K562 (cell line): ENCODE data around the gene MED29. TPM values are rescaled to one million over a fixed set of nuclear protein-coding genes. Genes with fewer than 3 reads are reported as not detected.

Source experiments
- ATF2 ChIP-seq: sonication (generic); formaldehyde crosslinking; IDR thresholded peaks from 2 replicates; pipeline ENCODE4 v1.8.1; 2022; ENCODE audit warnings: missing genetic modification reagents
- BRD9 ChIP-seq: fragments of 450-650 bp; IDR thresholded peaks from 2 replicates; pipeline ENCODE4 v1.6.1; 2018; ENCODE audit warnings: low read depth; ENCODE audit not compliant: partially characterized antibody
- GTF2E2 ChIP-seq: fragments of 200-800 bp; sonication (Bioruptor generic); IDR thresholded peaks from 2 replicates; pipeline ENCODE4 v1.6.1; 2016; ENCODE audit warnings: missing genetic modification characterization, missing compliant biosample characterization
- JUND ChIP-seq, 2 experiments: IDR thresholded peaks; 2 replicates in 1 of 2; 3 replicates in 1 of 2; pipeline ENCODE4 v1.6.1; 2011; ENCODE audit warnings: borderline replicate concordance in 2 of 2, low read depth in 2 of 2, low read length in 2 of 2, improper control_type of control experiment in 1 of 2, missing biosample characterization in 1 of 2, missing genetic modification characterization in 1 of 2, missing genetic modification reagents in 1 of 2
- NBN ChIP-seq: fragments of 450-650 bp; IDR thresholded peaks from 2 replicates; pipeline ENCODE4 v1.6.1; 2016; ENCODE audit warnings: low read depth, mild to moderate bottlenecking
- PCBP1 ChIP-seq: fragments of 200-400 bp; formaldehyde crosslinking; IDR thresholded peaks from 2 replicates; pipeline ENCODE4 v1.6.1; 2018; ENCODE audit warnings: mild to moderate bottlenecking, low read depth, low read length; ENCODE audit not compliant: poor library complexity, severe bottlenecking
- PRPF4 ChIP-seq: fragments of 200-400 bp; formaldehyde crosslinking; IDR thresholded peaks from one replicate; pipeline ENCODE4 v1.6.1; 2017; ENCODE audit warnings: low read length, low read depth, mild to moderate bottlenecking; ENCODE audit not compliant: insufficient read depth, poor library complexity, severe bottlenecking
- RHOXF2B ChIP-seq: fragments of 250-450 bp; sonication (Bioruptor Pico); conservative IDR thresholded peaks from 2 replicates; pipeline ENCODE4 v1.5.1; 2021
- SAFB ChIP-seq: fragments of 200-400 bp; formaldehyde crosslinking; IDR thresholded peaks from 2 replicates; pipeline ENCODE4 v1.6.1; 2017; ENCODE audit warnings: low read depth, low read length, borderline replicate concordance
- SMARCA4 ChIP-seq: fragments of 450-650 bp; IDR thresholded peaks from 2 replicates; pipeline ENCODE4 v1.6.1; 2016
- SNIP1 ChIP-seq: fragments of 450-650 bp; IDR thresholded peaks from 2 replicates; pipeline ENCODE4 v1.7.1; 2017; ENCODE audit warnings: low read depth, mild to moderate bottlenecking
- TAL1 ChIP-seq: fragments of 450-650 bp; IDR thresholded peaks from 2 replicates; pipeline ENCODE4 v1.6.1; 2016; ENCODE audit warnings: mild to moderate bottlenecking
- TRIM25 ChIP-seq: fragments of 450-650 bp; IDR thresholded peaks from 2 replicates; pipeline ENCODE4 v1.7.0; 2016; ENCODE audit warnings: borderline replicate concordance
- ZEB2 ChIP-seq: fragments of 450-650 bp; IDR thresholded peaks from 2 replicates; pipeline ENCODE4 v1.6.1; 2016
- ZNF24 ChIP-seq: fragments of 450-650 bp; IDR thresholded peaks from 2 replicates; pipeline ENCODE4 v1.6.1; 2016
- ZNF395 ChIP-seq: fragments of 200-800 bp; sonication (Bioruptor generic); IDR thresholded peaks from 2 replicates; pipeline ENCODE4 v1.6.1; 2017; ENCODE audit warnings: missing genetic modification characterization, missing compliant biosample characterization
- polyA plus RNA-seq, 8 experiments: library from polyadenylated mRNA; depleted of rRNA in 4 of 8; stranded (reverse) in 5 of 8; unstranded in 3 of 8; fragments of >200 nt; fragmentation: Nextera tagmentation in 2 of 8; fragmentation: Illumina TruSeq in 1 of 8; extraction: Ambion mirVana in 2 of 8; extraction: Trizol in 1 of 8; gene quantifications; 2 replicates each; pipeline versions ENCODE4 v1.2.1 to v1.2.3, GENCODE V29; 2011 to 2014; ENCODE audit warnings: inconsistent platforms in 1 of 8, missing spikeins in 1 of 8
- total RNA-seq, 7 experiments: library from RNA; depleted of rRNA in 6 of 7; stranded (reverse); fragments of >200 nt in 6 of 7; fragmentation: Illumina TruSeq in 2 of 7; extraction: Trizol in 2 of 7; gene quantifications; 2 replicates each; pipeline versions ENCODE4 v1.2.1 to v1.2.3, GENCODE V29; 2011 to 2021; ENCODE audit warnings: low replicate concordance in 1 of 7
- TF ChIP-seq, protein P1 (sequence below): fragments of 450-650 bp; IDR thresholded peaks from 2 replicates; pipeline ENCODE4 v1.7.1; 2018; ENCODE audit warnings: mild to moderate bottlenecking, low read depth; ENCODE audit not compliant: partially characterized antibody
- TF ChIP-seq, protein P2 (sequence below): fragments of 200-800 bp; sonication (Bioruptor generic); IDR thresholded peaks from 2 replicates; pipeline ENCODE4 v1.6.1; 2017; ENCODE audit warnings: missing genetic modification characterization, missing compliant biosample characterization

MED29 gene
- total and polyA plus RNA-seq, 9 of the 15 experiments (the other 6 are each of a cell fraction or from before 2014, with no cell fraction given): 1.8 to 22.6 (median 12.4) TPM

DNA sequence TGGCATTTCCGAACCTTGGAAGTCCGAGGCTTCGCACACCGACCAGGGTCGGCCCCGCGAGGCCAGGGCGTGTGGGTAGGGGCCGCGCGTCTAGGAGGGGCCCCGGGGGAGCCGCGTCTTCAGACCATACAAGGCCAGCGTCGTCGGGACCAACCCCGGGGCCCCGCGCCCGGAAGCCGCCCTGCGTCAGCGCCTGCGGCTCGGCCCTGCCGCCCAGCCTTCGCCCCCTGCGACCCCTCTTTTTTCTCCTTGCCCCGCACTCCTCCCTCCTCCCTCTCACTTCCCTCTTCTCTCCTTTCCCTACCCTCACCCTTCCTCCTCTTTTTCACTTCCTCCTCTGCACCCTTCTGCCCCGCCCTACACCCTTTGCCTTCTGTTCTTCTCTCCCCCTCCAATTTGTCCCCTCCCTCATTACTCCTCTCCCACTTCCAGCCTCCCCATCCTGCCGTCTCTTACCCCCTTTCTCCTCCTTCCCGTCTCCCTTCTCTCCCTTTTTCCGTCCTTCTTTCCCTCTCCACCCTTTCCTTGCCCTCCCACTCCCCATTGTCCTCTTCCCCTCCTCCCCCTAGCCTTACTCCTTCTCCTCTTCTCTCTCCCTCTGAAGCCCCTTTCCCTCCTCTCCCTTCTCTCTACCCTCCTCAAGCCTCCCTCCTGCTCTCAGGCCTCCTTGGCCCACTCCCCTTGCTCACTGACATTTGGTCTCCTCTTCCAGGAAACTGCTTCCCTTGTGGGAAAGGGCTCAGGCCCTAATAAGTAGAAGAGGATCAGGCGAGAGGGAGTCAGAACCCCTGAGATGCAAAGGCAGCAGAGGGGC is 19.0 kb downstream of the MED29 start (continued):
- TF ChIP-seq PCBP1: peak; percentile 74
- TF ChIP-seq BRD9: peak; percentile 85
- peak; percentile 24; the same call in 1 of the 2 replicates for TF ChIP-seq TAL1
- no peak for TF ChIP-seq PRPF4
- no peak for TF ChIP-seq SAFB
- peak; percentile 26; the same call in 1 of the 2 replicates for TF ChIP-seq ZEB2
- TF ChIP-seq ZNF24: no peak
- TF ChIP-seq TRIM25: peak; percentile 97; the same call in 1 of the 2 replicates
- TF ChIP-seq, protein P1, sequence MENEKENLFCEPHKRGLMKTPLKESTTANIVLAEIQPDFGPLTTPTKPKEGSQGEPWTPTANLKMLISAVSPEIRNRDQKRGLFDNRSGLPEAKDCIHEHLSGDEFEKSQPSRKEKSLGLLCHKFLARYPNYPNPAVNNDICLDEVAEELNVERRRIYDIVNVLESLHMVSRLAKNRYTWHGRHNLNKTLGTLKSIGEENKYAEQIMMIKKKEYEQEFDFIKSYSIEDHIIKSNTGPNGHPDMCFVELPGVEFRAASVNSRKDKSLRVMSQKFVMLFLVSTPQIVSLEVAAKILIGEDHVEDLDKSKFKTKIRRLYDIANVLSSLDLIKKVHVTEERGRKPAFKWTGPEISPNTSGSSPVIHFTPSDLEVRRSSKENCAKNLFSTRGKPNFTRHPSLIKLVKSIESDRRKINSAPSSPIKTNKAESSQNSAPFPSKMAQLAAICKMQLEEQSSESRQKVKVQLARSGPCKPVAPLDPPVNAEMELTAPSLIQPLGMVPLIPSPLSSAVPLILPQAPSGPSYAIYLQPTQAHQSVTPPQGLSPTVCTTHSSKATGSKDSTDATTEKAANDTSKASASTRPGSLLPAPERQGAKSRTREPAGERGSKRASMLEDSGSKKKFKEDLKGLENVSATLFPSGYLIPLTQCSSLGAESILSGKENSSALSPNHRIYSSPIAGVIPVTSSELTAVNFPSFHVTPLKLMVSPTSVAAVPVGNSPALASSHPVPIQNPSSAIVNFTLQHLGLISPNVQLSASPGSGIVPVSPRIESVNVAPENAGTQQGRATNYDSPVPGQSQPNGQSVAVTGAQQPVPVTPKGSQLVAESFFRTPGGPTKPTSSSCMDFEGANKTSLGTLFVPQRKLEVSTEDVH: peak; percentile 59
- TF ChIP-seq ZNF395 (CRISPR knock-in tag): peak; percentile 71
- no peak for TF ChIP-seq JUND (IDR thresholded peaks at IDR 0.05; ENCODE audit: borderline replicate concordance, low read depth, low read length)
- TF ChIP-seq JUND (tag; IDR thresholded peaks at IDR 0.05; ENCODE audit: borderline replicate concordance, low read depth, low read length): no peak; the same call in 2 of the 3 replicates
- no peak for TF ChIP-seq GTF2E2
- no peak for TF ChIP-seq ATF2 (CRISPR knock-in tag)
- TF ChIP-seq, protein P2, sequence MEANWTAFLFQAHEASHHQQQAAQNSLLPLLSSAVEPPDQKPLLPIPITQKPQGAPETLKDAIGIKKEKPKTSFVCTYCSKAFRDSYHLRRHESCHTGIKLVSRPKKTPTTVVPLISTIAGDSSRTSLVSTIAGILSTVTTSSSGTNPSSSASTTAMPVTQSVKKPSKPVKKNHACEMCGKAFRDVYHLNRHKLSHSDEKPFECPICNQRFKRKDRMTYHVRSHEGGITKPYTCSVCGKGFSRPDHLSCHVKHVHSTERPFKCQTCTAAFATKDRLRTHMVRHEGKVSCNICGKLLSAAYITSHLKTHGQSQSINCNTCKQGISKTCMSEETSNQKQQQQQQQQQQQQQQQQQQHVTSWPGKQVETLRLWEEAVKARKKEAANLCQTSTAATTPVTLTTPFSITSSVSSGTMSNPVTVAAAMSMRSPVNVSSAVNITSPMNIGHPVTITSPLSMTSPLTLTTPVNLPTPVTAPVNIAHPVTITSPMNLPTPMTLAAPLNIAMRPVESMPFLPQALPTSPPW: peak; percentile 42
- TF ChIP-seq NBN: peak; percentile 94
- peak; percentile 82 for TF ChIP-seq SMARCA4
- TF ChIP-seq RHOXF2B (CRISPR knock-in tag): no peak
- TF ChIP-seq SNIP1: peak; percentile 50
